Measurements from ENCODE around the gene SEC16A.

The SEC16A gene

GRCh38 chr9:136486823-136487620, 4.2 kb upstream of the SEC16A start:
- no peak for DNase-seq (ENCODE audit: low read depth in 2 of 2)

- DNase-seq (ENCODE audit: low read depth in 2 of 2), result no peak
Measured at GRCh38 chr9:136486131-136486530, 3.3 kb upstream of the SEC16A start.

- peak; percentile 65 to 75 for DNase-seq (ENCODE audit: low read depth in 2 of 2)
Measured at GRCh38 chr9:136485049-136486045, 2.5 kb upstream of the SEC16A start.

DNA sequence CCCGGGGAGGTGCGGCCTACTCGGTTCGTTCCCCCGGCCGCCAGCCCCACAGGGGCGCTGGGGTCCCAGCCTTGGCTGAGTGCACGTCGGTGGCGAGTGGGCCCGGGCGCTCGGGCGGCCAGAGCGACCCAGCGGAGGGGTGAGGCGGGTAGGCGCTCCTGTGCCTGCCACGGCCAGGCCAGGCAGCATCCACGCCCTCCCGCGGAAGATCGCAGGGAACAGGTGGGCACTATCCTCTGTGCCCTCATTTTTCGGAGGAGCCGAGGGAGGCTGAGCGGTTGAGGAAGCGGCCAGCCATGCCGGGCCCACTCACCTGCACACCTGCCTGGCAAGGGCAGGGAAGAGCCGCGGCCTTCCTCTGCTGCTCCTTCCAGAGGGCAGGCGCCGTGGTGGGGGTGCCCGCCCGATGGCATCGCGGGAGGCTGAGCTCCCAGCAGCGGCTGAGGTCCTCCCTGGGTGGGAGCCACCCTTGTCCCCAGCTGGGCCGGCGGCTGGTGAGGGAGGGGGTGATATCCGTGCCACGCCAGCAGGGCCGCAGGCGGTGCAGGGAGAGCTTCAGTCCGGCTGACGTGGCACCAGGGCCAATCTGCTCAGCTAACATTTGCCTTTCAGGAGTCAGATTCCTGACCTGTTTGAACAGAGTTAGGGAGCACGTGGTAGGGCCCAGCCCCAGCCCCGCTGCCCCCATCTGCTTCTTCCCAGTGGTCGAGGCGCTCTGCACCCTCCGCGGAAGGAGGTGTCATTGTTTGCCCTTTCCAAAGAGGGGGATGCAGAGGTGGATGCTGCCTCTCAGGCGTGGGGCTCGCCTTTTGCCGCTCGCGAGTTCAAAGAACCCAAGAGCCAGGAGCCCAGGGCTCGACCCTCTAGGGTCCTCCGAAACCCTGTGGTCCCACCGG, 1.6 kb upstream of the SEC16A start:
- DNase-seq (ENCODE audit: low read depth in 2 of 2), result no peak

GRCh38 chr9:136483589-136484152, 831 bp upstream of the SEC16A start:
- peak; percentile 92 to 93 for DNase-seq (ENCODE audit: low read depth in 2 of 2)

DNA sequence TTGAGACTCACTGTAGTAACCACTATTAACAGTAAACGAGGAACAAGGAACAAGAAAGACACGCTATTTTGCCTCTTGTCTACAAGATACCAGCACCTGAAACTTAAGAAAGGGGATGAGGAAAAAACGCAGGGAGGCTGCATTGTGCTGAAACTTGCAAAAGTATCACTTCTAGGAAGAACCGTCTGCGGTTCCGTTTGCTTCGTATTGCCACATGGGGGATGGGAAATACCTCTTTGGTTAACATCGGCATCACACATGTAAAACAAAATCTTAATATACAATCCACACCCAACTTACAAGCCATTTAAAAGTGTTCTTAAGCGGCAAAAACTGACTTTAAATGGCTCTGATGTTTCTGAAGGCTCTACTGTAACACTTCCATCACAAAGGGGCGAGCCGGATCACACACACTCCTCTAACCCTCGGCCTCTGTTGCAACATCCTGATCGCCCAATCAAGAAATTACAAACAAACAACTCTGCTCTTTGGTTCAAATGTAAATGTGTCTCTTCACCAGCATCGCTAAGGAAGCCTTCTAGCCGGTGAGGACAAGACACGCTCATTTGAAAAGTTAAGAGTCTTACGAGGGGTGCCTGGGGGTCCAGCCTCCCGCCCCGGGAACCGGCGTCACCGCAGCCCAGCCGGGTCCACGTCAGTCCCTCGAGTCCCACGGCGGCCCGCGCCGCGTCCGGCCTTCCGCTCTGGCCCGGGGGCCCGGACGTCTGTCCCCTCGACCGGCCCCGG, 621 bp downstream of the SEC16A start:
- DNase-seq (ENCODE audit: low read depth in 2 of 2), result no peak

- DNase-seq (ENCODE audit: low read depth in 2 of 2), result no peak
Measured at GRCh38 chr9:136481558-136481957, 1.3 kb downstream of the SEC16A start.

DNA sequence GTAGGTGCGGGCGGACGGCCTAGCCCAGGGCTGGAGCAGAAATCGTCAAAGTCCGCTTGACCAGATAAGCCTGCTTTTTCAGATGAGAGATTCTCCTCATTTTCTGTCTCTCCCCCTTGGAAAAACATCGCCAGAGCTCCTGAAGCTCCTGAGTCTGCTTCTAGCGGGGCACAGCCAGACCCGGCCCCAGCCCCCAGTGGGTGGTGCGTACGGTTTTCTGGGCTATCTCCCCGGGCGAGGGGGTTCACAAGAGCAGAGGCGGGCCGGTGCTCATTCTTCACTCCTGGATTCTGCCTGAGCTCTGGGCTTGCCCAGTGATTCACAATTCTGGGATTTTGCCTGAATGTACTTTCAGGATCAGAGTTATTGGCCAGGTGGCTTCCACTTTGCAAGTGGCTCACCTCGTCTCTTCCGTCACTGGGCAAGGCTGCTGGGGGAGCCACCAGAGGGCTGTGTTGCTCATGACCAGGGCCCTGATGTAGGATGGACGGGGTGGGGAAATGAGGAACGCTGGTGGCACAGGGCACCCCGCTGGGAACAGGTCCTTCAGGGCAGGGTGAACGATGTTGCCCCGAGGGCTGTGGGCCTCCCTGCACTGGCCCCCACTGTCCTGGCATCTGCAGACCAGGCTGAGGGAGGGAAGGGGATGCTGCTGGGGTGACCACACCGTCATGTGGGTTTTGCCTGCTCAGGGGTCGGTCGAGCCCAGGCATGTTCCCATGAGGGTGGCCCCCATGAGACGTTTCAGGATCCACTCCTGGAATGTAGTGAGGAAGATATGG, 6.3 kb downstream of the SEC16A start:
- DNase-seq (ENCODE audit: low read depth in 2 of 2), result no peak

DNA sequence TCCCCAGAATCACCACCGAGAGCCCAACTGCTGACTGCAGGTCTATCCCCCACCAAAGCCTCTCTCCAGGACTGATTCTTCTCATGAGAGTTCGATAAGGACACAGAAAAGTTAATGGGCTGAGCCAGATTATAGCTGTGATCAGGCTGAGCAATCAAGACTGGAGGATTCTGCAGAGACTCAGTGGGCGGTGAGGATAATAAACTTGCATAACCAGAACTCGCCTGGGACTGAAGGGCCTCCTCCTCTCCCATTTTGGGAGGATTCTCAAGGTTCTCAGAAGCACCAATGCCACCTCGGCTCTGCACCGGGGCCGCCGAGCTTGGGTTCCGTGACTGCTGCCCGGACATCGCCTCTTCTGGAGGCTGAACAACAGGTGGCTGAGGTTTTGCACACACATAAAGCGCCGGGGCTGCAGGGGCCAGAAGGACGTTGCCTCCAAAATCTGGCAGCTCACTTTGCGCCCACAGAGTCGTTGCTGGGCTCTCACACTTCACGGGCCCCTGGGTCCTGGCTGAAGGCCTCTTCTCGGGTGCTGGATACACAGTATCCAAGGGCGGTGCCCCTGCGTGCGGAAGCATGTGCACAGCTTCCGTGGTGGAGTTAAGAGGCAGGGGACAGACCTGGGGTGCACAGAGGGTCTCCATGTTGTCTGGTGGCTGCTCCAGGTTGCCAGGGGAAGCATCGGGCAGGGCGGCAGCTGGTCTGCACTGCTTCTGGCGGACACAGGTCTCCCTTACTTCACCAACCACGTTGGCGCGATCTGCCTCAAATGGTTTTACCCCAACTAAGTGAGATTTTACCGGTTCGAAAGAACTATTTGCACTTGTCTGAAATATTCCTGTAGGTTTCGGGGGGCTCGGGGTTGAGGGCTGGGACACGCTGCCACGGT, 7.6 kb downstream of the SEC16A start:
- no peak for DNase-seq (ENCODE audit: low read depth in 2 of 2)

- DNase-seq (ENCODE audit: low read depth in 2 of 2), result no peak
Measured at GRCh38 chr9:136474021-136474640, 8.7 kb downstream of the SEC16A start.

- DNase-seq (ENCODE audit: low read depth in 2 of 2), result no peak
Measured at GRCh38 chr9:136473354-136473721, 9.5 kb downstream of the SEC16A start.

GRCh38 chr9:136472640-136473353, 10.0 kb downstream of the SEC16A start:
- no peak for DNase-seq (ENCODE audit: low read depth in 2 of 2)

DNA sequence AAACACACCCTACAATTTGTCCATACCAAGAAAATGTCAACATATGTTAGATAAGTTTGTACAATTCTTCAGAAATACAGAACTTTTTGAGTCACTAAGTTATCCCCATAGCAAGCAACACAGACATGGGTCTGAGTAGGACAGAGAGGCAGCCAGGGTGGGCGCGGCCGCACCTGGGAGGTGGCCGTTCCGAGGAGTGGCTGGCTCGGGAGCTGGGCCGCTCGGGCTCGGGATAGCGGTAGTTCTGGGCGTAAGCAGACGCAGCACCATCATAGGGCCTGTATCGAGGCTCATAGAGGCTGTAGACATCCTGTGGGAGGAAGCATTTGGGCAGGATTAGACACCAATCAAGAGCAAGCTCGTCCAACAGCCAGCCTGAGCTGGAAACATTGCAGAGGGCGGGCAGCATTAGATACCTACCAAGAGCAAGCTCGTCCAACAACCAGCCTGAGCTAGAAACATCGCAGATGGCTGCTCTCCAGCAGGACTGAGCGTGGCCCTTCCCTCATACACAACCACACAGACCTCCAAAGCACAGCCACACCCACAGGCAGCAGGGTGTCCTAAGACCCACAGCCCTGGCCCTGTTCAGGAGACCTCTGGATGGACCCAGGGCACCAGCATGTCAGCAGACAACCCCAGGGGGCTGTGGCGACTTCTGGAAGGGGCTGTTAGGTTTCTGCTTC, 10.9 kb downstream of the SEC16A start:
- DNase-seq (ENCODE audit: low read depth in 2 of 2), result no peak

DNA sequence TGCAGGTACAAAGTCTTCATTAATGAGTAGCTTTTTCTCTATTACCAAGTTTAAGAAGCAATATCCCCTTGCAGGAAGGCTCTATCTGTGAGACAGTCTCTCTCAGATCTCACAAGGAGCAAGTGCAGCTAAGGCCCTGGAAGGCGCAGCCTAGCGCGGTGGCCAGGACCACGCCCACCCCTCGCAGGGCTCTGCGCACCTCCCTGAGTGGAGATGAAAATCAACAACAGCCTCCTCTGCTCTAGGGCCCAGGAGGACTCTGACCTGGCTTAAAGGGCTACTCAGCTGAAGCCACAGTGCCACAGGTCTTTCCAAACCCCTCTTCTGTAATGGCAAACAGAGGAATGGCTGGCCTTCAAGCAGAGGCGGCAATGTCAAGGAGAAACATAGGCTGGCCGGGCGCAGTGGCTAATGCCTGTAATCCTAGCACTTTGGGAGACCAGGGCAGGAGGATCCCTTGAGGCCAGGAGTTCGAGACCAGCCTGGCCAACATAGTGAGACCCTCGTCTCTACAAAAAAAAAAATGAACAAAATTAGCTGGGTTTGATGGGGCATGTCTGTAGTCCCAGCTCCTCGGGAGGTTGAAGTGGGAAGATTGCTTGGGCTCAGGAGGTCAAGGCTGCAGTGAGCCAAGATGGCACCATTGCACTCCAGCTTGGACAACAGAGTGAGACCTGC, 11.9 kb downstream of the SEC16A start:
- DNase-seq (ENCODE audit: low read depth in 2 of 2), result no peak

- no peak for DNase-seq (ENCODE audit: low read depth in 2 of 2)
Measured at GRCh38 chr9:136470356-136470755, 12.5 kb downstream of the SEC16A start.

DNA sequence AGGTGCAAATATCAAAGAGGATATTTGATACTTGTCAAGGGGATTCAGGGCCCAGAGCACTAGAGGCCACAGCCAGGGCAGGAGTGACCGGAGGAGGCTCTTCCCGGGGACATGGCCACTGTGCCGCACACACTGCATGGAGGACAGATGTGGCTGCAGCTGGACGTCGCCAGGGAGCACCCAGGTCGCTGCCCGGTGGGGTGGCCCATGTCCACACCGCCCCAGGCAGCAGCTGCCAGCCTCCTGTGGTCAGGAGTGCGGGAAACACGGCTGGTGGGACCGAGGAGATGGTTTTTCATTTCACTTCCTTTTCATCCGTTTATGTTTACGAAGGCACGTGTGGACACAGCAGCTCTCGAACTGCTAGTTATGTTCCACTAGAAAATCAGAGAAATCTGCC, 15.1 kb downstream of the SEC16A start:
- DNase-seq (ENCODE audit: low read depth in 2 of 2), result no peak

GRCh38 chr9:136466155-136466541, 16.7 kb downstream of the SEC16A start:
- no peak for DNase-seq (ENCODE audit: low read depth in 2 of 2)

Data from stimulated activated CD8-positive, alpha-beta memory T cell treated with anti-CD3 and anti-CD28 coated beads, Interleukin-2, amount 100 ng/mL, for 1 hour (primary cell).